ENCODE results near the gene EXOC4.

The EXOC4 gene

DNA sequence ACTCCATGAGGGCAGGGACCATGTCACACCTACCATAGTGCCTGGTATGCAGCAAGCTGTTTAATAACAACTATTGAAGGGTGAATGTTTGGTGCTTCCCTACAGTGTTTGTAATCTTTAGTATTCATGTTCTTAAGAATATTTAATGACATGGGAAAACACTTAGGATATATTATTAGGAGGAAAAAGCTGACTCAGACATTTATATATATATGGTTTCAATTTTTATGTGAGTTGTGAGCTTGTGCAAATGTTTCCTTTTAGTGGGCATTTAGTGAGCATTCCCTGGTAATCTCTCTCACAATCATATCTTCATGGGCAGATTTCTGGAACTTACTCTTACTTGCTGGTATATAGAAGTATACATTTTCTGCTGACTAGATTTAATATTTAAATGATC is 359.1 kb downstream of the EXOC4 start:
- Histone ChIP-seq H3K9ac (ENCODE audit: low read depth, low read length, poor library complexity, severe bottlenecking) (no peak overlapping the region), H3K36me3 (ENCODE audit: insufficient read depth, low read length) (no peaks in the 10 kb centered on the region), H3K79me2 (ENCODE audit: insufficient read depth, low read length) (no peaks in the 10 kb centered on the region), H3K27me3 (ENCODE audit: insufficient read depth, low read length, poor library complexity, severe bottlenecking) (no peaks in the 10 kb centered on the region), H3K4me3 (ENCODE audit: low read length, poor library complexity, severe bottlenecking) (no peak overlapping the region), H2AFZ (ENCODE audit: low read length) (no peak overlapping the region), H3K9me2 (replicated peaks; ENCODE audit: low read depth, low read length) (no peaks in the 10 kb centered on the region), H3K4me2 (ENCODE audit: low read depth, low read length, poor library complexity, severe bottlenecking) (no peak overlapping the region), H3F3A (ENCODE audit: low read depth) (no peaks in the 10 kb centered on the region), H3K4me1 (ENCODE audit: insufficient read depth, low read length, poor library complexity, severe bottlenecking) (peaks cover 15% of the 10 kb centered on the region), H3K9me3 (ENCODE audit: insufficient read depth, low read depth, low read length) (no peaks in the 10 kb centered on the region), H4K20me1 (ENCODE audit: insufficient read depth, low read length, poor library complexity, severe bottlenecking) (no peaks in the 10 kb centered on the region)
- no peak for TF ChIP-seq EZH2phosphoT487 (IDR thresholded peaks at IDR 0.05; ENCODE audit: borderline replicate concordance)
- TF ChIP-seq, protein P1, sequence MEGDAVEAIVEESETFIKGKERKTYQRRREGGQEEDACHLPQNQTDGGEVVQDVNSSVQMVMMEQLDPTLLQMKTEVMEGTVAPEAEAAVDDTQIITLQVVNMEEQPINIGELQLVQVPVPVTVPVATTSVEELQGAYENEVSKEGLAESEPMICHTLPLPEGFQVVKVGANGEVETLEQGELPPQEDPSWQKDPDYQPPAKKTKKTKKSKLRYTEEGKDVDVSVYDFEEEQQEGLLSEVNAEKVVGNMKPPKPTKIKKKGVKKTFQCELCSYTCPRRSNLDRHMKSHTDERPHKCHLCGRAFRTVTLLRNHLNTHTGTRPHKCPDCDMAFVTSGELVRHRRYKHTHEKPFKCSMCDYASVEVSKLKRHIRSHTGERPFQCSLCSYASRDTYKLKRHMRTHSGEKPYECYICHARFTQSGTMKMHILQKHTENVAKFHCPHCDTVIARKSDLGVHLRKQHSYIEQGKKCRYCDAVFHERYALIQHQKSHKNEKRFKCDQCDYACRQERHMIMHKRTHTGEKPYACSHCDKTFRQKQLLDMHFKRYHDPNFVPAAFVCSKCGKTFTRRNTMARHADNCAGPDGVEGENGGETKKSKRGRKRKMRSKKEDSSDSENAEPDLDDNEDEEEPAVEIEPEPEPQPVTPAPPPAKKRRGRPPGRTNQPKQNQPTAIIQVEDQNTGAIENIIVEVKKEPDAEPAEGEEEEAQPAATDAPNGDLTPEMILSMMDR (conservative IDR thresholded peaks at IDR 0.05; ENCODE audit: low read length): no peak

DNA sequence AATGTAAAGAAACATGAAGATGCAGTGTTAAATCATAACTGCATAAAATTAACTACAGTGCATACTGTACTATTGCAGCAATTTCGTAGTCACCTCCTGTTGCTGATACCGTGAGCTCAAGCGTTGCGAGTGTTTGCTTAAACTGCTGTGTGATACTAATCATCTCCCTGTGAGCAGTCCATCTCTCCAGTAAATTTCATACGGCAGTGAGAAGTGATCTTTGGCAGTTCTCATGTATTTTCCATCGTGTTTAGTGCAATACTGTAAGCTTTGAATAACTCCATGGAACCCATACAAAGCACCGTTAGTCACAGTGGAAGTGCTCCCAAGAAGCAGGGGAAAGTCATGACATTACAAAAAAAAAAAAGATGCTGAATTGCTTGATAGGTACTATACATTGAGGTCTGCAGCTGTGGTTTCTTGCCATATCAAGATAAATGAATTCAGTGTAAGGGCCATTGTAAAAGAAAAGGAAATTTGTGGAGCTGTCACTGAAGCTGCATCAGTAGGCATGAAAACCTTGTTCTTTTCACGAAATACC is 360.4 kb downstream of the EXOC4 start:
- H4K20me1 ChIP-seq (ENCODE audit: insufficient read depth, low read length, poor library complexity, severe bottlenecking): no peaks in the 10 kb centered on the region
- H3K4me3 ChIP-seq (ENCODE audit: low read length, poor library complexity, severe bottlenecking): no peak overlapping the region
- H3K79me2 ChIP-seq (ENCODE audit: insufficient read depth, low read length): no peaks in the 10 kb centered on the region
- peaks cover 15% of the 10 kb centered on the region for H3K4me1 ChIP-seq (ENCODE audit: insufficient read depth, low read length, poor library complexity, severe bottlenecking)
- no peaks in the 10 kb centered on the region for H3K27me3 ChIP-seq (ENCODE audit: insufficient read depth, low read length, poor library complexity, severe bottlenecking)
- H2AFZ ChIP-seq (ENCODE audit: low read length): no peak overlapping the region
- no peaks in the 10 kb centered on the region for H3K9me2 ChIP-seq (replicated peaks; ENCODE audit: low read depth, low read length)
- TF ChIP-seq, protein P1 (conservative IDR thresholded peaks at IDR 0.05; ENCODE audit: low read length): no peak
- TF ChIP-seq EZH2phosphoT487 (IDR thresholded peaks at IDR 0.05; ENCODE audit: borderline replicate concordance): no peak
- H3K9me3 ChIP-seq (ENCODE audit: insufficient read depth, low read depth, low read length): no peaks in the 10 kb centered on the region
- H3K9ac ChIP-seq (ENCODE audit: low read depth, low read length, poor library complexity, severe bottlenecking): no peak overlapping the region
- no peaks in the 10 kb centered on the region for H3F3A ChIP-seq (ENCODE audit: low read depth)
- H3K4me2 ChIP-seq (ENCODE audit: low read depth, low read length, poor library complexity, severe bottlenecking): no peak overlapping the region
- H3K36me3 ChIP-seq (ENCODE audit: insufficient read depth, low read length): no peaks in the 10 kb centered on the region; the same call in 1 of the 2 replicates

DNA sequence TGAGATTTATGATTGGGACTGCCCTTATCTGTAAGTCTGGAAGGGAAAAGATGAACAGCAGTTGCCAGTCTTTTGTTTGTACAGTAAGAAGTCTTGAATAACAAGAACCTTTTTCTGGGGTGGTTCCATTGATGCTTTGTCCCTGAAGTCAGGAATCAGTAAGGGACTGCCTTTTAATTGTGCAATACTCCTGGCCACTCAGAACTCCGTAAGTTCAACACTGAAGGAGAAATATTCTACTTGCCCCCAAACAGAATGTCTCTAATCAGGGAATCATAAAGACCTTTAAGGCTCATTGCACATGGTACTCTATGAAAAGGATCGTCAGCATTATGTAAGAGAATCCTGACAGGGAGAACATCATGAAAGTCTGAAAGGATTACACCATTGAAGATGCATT is 361.4 kb downstream of the EXOC4 start:
- H2AFZ ChIP-seq (ENCODE audit: low read length): no peak overlapping the region

More for the DNA sequence above, 361.4 kb downstream of the EXOC4 start:
- H3F3A ChIP-seq (ENCODE audit: low read depth): no peaks in the 10 kb centered on the region
- no peaks in the 10 kb centered on the region for H3K9me2 ChIP-seq (replicated peaks; ENCODE audit: low read depth, low read length)
- H3K36me3 ChIP-seq (ENCODE audit: insufficient read depth, low read length): no peaks in the 10 kb centered on the region; the same call in 1 of the 2 replicates
- H3K27me3 ChIP-seq (ENCODE audit: insufficient read depth, low read length, poor library complexity, severe bottlenecking): no peaks in the 10 kb centered on the region
- TF ChIP-seq, protein P1 (conservative IDR thresholded peaks at IDR 0.05; ENCODE audit: low read length): no peak
- TF ChIP-seq EZH2phosphoT487 (IDR thresholded peaks at IDR 0.05; ENCODE audit: borderline replicate concordance): no peak
- H3K9me3 ChIP-seq (ENCODE audit: insufficient read depth, low read depth, low read length): no peaks in the 10 kb centered on the region
- H3K9ac ChIP-seq (ENCODE audit: low read depth, low read length, poor library complexity, severe bottlenecking): no peak overlapping the region
- H3K79me2 ChIP-seq (ENCODE audit: insufficient read depth, low read length): no peaks in the 10 kb centered on the region
- no peak overlapping the region for H3K4me3 ChIP-seq (ENCODE audit: low read length, poor library complexity, severe bottlenecking)
- peaks cover 15% of the 10 kb centered on the region for H3K4me1 ChIP-seq (ENCODE audit: insufficient read depth, low read length, poor library complexity, severe bottlenecking)
- no peaks in the 10 kb centered on the region for H4K20me1 ChIP-seq (ENCODE audit: insufficient read depth, low read length, poor library complexity, severe bottlenecking)
- H3K4me2 ChIP-seq (ENCODE audit: low read depth, low read length, poor library complexity, severe bottlenecking): no peak overlapping the region
